ENCODE results near the gene RHOG. TPM values are rescaled to one million over a fixed set of nuclear protein-coding genes. Genes with fewer than 3 reads are reported as not detected.

The RHOG gene
- total RNA-seq, 1 donor from 2014 or later, result 43.8 TPM

- DNase-seq (ENCODE audit: low read depth), result peak; percentile 78
- H3K4me3 ChIP-seq (ENCODE audit: low read depth, low read length), result peak overlapping the region; percentile 1
- TF ChIP-seq CTCF (conservative IDR thresholded peaks at IDR 0.05; ENCODE audit: low read depth, low read length), result no peak
Observed at GRCh38 chr11:3879967-3880542, 39.3 kb upstream of the RHOG start.

- no peak for DNase-seq (ENCODE audit: low read depth)
Observed at GRCh38 chr11:3879216-3879966, 38.6 kb upstream of the RHOG start.

DNA sequence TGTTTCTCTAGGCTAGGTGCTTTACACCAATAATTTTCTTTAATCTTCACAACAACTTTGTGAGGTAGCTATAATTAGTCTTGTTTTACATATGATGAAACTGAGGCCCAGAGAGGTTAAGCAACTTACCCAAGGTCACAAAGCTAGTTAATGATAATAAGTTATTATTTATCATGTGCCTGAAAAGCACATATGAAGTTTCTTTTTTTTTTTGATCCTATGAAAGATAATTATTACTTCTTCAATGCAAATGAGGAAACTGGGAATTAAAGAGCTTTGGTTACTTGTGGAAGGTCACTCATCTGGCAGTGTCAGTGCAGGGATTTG, 37.5 kb upstream of the RHOG start:
- no peak for TF ChIP-seq CTCF (conservative IDR thresholded peaks at IDR 0.05; ENCODE audit: low read depth, low read length)
- DNase-seq (ENCODE audit: low read depth), result no peak
- H3K4me3 ChIP-seq (ENCODE audit: low read depth, low read length), result no peak overlapping the region

More at GRCh38 chr11:3879216-3879966, 38.6 kb upstream of the RHOG start:
- peak overlapping the region; percentile 1 for H3K4me3 ChIP-seq (ENCODE audit: low read depth, low read length)
- no peak for TF ChIP-seq CTCF (conservative IDR thresholded peaks at IDR 0.05; ENCODE audit: low read depth, low read length)

DNA sequence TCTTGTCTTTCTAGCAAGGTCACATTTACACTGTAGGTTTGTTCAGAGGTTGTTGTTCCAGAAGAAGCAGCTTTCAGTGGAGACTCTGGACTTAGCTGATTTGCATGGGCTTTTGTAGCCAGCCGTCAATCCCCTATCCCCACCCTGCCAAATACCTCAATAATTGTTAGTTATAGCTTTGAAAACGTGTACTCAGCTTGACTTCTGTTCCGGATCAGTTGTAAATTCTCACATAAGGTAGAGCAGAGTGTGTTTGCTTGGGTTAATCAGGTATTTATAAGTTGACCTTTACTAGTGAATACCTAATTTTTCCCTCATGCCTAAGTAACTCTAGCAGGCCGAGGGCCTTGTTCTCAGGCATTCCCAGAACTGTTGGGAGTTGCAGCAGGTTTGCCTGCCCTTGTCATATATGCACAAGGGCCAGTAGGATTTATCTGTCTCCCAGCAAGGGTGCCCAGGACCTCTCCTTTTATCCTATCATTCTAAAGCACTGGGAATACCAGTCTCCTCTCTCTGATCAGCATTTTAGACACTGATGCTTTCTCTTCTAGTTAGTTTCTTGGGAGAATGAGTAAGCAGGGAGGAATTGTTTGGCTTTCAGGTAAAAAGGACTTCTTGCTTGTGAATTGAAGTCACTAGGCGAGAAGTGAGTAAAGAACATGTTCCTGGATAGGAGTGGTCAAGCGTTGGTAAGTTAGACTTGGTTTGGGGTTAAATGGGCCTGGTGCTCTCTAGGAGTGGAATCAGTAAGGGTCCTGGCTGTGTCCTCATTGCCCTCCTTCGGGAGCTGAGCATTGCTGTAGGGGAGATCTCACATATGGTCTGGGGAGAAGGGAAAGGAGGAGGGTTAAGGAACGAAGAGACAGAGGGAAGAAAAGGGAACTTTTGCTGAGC, 36.9 kb upstream of the RHOG start:
- peak; percentile 94 for DNase-seq (ENCODE audit: low read depth)
- no peak overlapping the region for H3K4me3 ChIP-seq (ENCODE audit: low read depth, low read length)
- no peak for TF ChIP-seq CTCF (conservative IDR thresholded peaks at IDR 0.05; ENCODE audit: low read depth, low read length)

GRCh38 chr11:3876613-3877012, 35.9 kb upstream of the RHOG start:
- no peak overlapping the region for H3K4me3 ChIP-seq (ENCODE audit: low read depth, low read length)
- no peak for DNase-seq (ENCODE audit: low read depth)
- no peak for TF ChIP-seq CTCF (conservative IDR thresholded peaks at IDR 0.05; ENCODE audit: low read depth, low read length)

GRCh38 chr11:3873712-3874349, 33.1 kb upstream of the RHOG start:
- TF ChIP-seq CTCF (conservative IDR thresholded peaks at IDR 0.05; ENCODE audit: low read depth, low read length), result no peak
- H3K4me3 ChIP-seq (ENCODE audit: low read depth, low read length), result no peak overlapping the region
- DNase-seq (ENCODE audit: low read depth), result no peak
